ENCODE results near the gene EFHD2.

The EFHD2 gene

GRCh38 chr1:15418806-15419515 is 9.3 kb downstream of the EFHD2 start:
- in situ Hi-C loops (cut with HindIII; ENCODE audit: low pct_ligation_motif_present, low sequenced_read_pairs), result loop anchor here (10.0 kb wide), 1 partner anchor 84 kb away; no protein-coding TSS in a partner anchor
- peak; percentile 27 for DNase-seq
- H3K36me3 ChIP-seq (replicated peaks), result no peaks in the 10 kb centered on the region
- H3K27ac ChIP-seq, result no peak overlapping the region
- TF ChIP-seq, protein P1, sequence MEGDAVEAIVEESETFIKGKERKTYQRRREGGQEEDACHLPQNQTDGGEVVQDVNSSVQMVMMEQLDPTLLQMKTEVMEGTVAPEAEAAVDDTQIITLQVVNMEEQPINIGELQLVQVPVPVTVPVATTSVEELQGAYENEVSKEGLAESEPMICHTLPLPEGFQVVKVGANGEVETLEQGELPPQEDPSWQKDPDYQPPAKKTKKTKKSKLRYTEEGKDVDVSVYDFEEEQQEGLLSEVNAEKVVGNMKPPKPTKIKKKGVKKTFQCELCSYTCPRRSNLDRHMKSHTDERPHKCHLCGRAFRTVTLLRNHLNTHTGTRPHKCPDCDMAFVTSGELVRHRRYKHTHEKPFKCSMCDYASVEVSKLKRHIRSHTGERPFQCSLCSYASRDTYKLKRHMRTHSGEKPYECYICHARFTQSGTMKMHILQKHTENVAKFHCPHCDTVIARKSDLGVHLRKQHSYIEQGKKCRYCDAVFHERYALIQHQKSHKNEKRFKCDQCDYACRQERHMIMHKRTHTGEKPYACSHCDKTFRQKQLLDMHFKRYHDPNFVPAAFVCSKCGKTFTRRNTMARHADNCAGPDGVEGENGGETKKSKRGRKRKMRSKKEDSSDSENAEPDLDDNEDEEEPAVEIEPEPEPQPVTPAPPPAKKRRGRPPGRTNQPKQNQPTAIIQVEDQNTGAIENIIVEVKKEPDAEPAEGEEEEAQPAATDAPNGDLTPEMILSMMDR (IDR thresholded peaks at IDR 0.05; ENCODE audit: low read depth, low read length, missing control alignments), result no peak
- H3K4me3 ChIP-seq (ENCODE audit: low read depth, low read length), result no peak overlapping the region
- H3K27me3 ChIP-seq (replicated peaks), result no peaks in the 10 kb centered on the region

- Histone ChIP-seq H3K27me3 (replicated peaks) (no peaks in the 10 kb centered on the region), H3K27ac (no peak overlapping the region), H3K36me3 (replicated peaks) (no peaks in the 10 kb centered on the region), H3K4me3 (ENCODE audit: low read depth, low read length) (no peak overlapping the region)
- in situ Hi-C loops (cut with HindIII; ENCODE audit: low pct_ligation_motif_present, low sequenced_read_pairs), result no loop called here
- TF ChIP-seq, protein P1 (IDR thresholded peaks at IDR 0.05; ENCODE audit: low read depth, low read length, missing control alignments), result peak; percentile 13
- no peak for DNase-seq
These were observed 11.3 kb downstream of the EFHD2 start for GRCh38 chr1:15420853-15421465.

DNA sequence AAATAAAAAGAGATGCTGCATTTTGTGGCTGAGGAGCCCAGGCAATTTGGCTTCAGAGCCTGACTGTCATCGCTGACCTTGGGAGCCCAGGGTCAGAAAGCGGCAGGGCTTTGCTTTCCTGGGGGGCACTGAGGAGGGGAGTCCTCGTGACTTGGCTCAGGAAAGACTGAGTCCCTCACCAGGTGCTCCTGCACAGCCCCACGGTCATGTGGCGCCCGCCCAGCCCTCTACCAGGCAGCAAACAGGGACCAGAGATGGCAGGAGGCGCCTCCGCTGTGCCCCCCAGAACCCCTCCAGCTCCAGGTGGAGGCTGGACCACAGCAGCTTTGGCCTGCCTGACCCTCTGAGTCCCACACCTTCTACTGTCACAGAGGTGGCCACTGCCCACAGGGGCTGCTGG is 13.2 kb downstream of the EFHD2 start:
- Histone ChIP-seq H3K27ac (no peak overlapping the region), H3K4me3 (ENCODE audit: low read depth, low read length) (no peak overlapping the region), H3K36me3 (replicated peaks) (no peaks in the 10 kb centered on the region), H3K27me3 (replicated peaks) (no peaks in the 10 kb centered on the region)
- DNase-seq, result no peak
- in situ Hi-C loops (cut with HindIII; ENCODE audit: low pct_ligation_motif_present, low sequenced_read_pairs), result no loop called here
- TF ChIP-seq, protein P1 (IDR thresholded peaks at IDR 0.05; ENCODE audit: low read depth, low read length, missing control alignments), result no peak

DNA sequence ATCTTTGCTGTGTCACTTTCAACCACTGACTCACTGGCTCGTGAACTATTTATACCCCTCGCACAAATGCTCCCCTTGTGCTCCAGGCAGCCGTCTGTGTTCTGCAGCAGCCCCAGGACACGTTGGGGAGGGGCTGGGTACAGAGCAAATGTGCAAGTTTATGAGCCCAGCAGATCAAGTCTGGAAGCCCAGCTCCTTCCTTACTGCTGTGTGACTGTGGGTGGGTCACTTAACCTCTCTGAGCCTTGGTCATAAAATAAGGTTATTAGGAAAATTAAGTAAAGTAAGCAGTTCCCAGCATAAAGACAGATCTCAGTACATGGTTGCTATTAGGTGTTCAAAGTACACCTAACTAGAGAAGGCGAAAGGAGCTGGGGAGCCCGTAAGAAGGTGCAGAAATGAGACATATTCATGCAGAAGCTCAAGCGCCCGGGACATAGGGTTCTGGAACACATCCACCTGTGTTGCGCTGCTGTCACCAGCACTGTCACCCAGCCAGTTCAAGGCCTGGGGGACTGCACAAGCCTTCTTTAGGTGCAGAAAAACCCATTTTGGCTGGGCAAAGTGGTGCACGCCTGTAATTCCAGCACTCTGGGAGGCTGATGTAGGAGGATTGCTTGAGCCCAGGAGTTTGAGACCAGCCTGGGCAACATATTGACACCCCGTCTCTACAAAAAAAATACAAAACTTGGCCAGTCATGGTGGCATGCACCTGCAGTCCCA is 13.8 kb downstream of the EFHD2 start:
- no peaks in the 10 kb centered on the region for H3K36me3 ChIP-seq (replicated peaks)
- no peak overlapping the region for H3K4me3 ChIP-seq (ENCODE audit: low read depth, low read length)
- H3K27me3 ChIP-seq (replicated peaks), result no peaks in the 10 kb centered on the region
- no peak overlapping the region for H3K27ac ChIP-seq
- in situ Hi-C loops (cut with HindIII; ENCODE audit: low pct_ligation_motif_present, low sequenced_read_pairs), result no loop called here
- TF ChIP-seq, protein P1 (IDR thresholded peaks at IDR 0.05; ENCODE audit: low read depth, low read length, missing control alignments), result no peak
- no peak for DNase-seq

- TF ChIP-seq, protein P1 (IDR thresholded peaks at IDR 0.05; ENCODE audit: low read depth, low read length, missing control alignments), result no peak
- no peak overlapping the region for H3K27ac ChIP-seq
- in situ Hi-C loops (cut with HindIII; ENCODE audit: low pct_ligation_motif_present, low sequenced_read_pairs), result no loop called here
These were observed 14.5 kb downstream of the EFHD2 start for GRCh38 chr1:15424146-15424667.

More at GRCh38 chr1:15424146-15424667, 14.5 kb downstream of the EFHD2 start:
- Histone ChIP-seq H3K27me3 (replicated peaks) (no peaks in the 10 kb centered on the region), H3K36me3 (replicated peaks) (no peaks in the 10 kb centered on the region), H3K4me3 (ENCODE audit: low read depth, low read length) (no peak overlapping the region)
- no peak for DNase-seq

Data from brain microvascular endothelial cell (primary cell).